CD14-positive monocyte (primary cell): ENCODE measurements around the gene CARNS1. TPM values are rescaled to one million over a fixed set of nuclear protein-coding genes. Genes with fewer than 3 reads are reported as not detected.

ENCODE experiments used
- DNase-seq, 3 donors: peaks; one replicate each; pipeline ENCODE4 v3.0.0-alpha.2; 2011 to 2022
- H2AFZ ChIP-seq: 2 replicates; pipeline ENCODE4 v1.6.0; 2012; ENCODE audit warnings: mild to moderate bottlenecking, low read depth, low read length, inconsistent platforms; ENCODE audit not compliant: insufficient read depth, poor library complexity, severe bottlenecking
- H3K27ac ChIP-seq, 2 donors: 1 replicate in 1 of 2; 2 replicates in 1 of 2; pipeline ENCODE4 v1.5.1; 2012 to 2013; ENCODE audit warnings: low read length in 2 of 2, control low read depth in 1 of 2, inconsistent platforms in 1 of 2, low read depth in 1 of 2, mild to moderate bottlenecking in 1 of 2
- H3K27me3 ChIP-seq, 2 donors: one replicate each; pipeline versions ENCODE4 v1.6.0 to v1.6.1; 2011 to 2013; ENCODE audit warnings: low read length in 2 of 2; ENCODE audit not compliant: control insufficient read depth in 2 of 2, insufficient read depth in 2 of 2
- H3K36me3 ChIP-seq, 2 donors: replicated peaks in 1 of 2; 1 replicate in 1 of 2; 2 replicates in 1 of 2; pipeline versions ENCODE4 v1.5.1 to v1.6.1; 2012 to 2013; ENCODE audit warnings: low read length in 2 of 2, control low read depth in 1 of 2, inconsistent platforms in 1 of 2, mild to moderate bottlenecking in 1 of 2; ENCODE audit not compliant: insufficient read depth in 2 of 2, control insufficient read depth in 1 of 2
- H3K4me1 ChIP-seq, 2 donors: 1 replicate in 1 of 2; 2 replicates in 1 of 2; pipeline versions ENCODE4 v1.5.1 to v1.6.1; 2012 to 2013; ENCODE audit warnings: low read length in 2 of 2, control low read depth in 1 of 2, inconsistent platforms in 1 of 2, mild to moderate bottlenecking in 1 of 2, moderate library complexity in 1 of 2; ENCODE audit not compliant: insufficient read depth in 2 of 2, control insufficient read depth in 1 of 2
- H3K4me2 ChIP-seq: replicated peaks from 2 replicates; pipeline ENCODE3; 2012; ENCODE audit warnings: low read length, moderate library complexity, mild to moderate bottlenecking; ENCODE audit not compliant: poor library complexity, severe bottlenecking; ENCODE audit errors: extremely low read depth
- H3K4me3 ChIP-seq, 3 experiments: fragments of 200-600 bp in 1 of 3; sonication (generic) in 1 of 3; replicated peaks in 1 of 3; 1 replicate in 2 of 3; 2 replicates in 1 of 3; pipeline ENCODE4 v1.5.1; 2011 to 2013; ENCODE audit warnings: low read length in 3 of 3, mild to moderate bottlenecking in 3 of 3, control low read depth in 2 of 3, low read depth in 2 of 3, inconsistent platforms in 1 of 3, moderate library complexity in 1 of 3
- H3K79me2 ChIP-seq: 2 replicates; pipeline ENCODE4 v1.6.0; 2012; ENCODE audit warnings: mild to moderate bottlenecking, control low read depth, inconsistent platforms, low read length, moderate library complexity; ENCODE audit not compliant: insufficient read depth
- H3K9ac ChIP-seq: 2 replicates; pipeline ENCODE4 v1.6.0; 2017; ENCODE audit warnings: low read length, mild to moderate bottlenecking; ENCODE audit not compliant: insufficient read depth, poor library complexity, severe bottlenecking
- H3K9me3 ChIP-seq, 2 donors: replicated peaks in 1 of 2; 1 replicate in 1 of 2; 2 replicates in 1 of 2; pipeline versions ENCODE4 v1.5.1 to v1.6.1; 2012 to 2013; ENCODE audit warnings: low read length in 2 of 2, control low read depth in 1 of 2; ENCODE audit not compliant: control insufficient read depth in 1 of 2, insufficient read depth in 1 of 2
- H4K20me1 ChIP-seq: 2 replicates; pipeline ENCODE4 v1.6.0; 2012; ENCODE audit warnings: mild to moderate bottlenecking, low read length, control low read depth, moderate library complexity; ENCODE audit not compliant: insufficient read depth
- H3K27ac Mint-ChIP-seq, 7 donors: one replicate each; pipeline ENCODE4 v1.8.0; 2020; ENCODE audit warnings: mild to moderate bottlenecking in 7 of 7, mixed read lengths in 7 of 7, moderate library complexity in 6 of 7, inconsistent platforms in 2 of 7
- H3K27me3 Mint-ChIP-seq, 3 donors: one replicate each; pipeline ENCODE4 v1.8.0; 2021 to 2022; ENCODE audit warnings: low read depth in 3 of 3, mild to moderate bottlenecking in 3 of 3, mixed read lengths in 3 of 3, moderate library complexity in 3 of 3, inconsistent platforms in 1 of 3
- H3K36me3 Mint-ChIP-seq, 2 donors: one replicate each; pipeline ENCODE4 v1.8.0; 2020; ENCODE audit warnings: mixed read lengths in 2 of 2, inconsistent platforms in 1 of 2, mild to moderate bottlenecking in 1 of 2
- H3K4me1 Mint-ChIP-seq: one replicate; pipeline ENCODE4 v1.8.0; 2020; ENCODE audit warnings: mild to moderate bottlenecking, mixed read lengths
- H3K4me3 Mint-ChIP-seq, 2 donors: one replicate each; pipeline ENCODE4 v1.8.0; 2020; ENCODE audit warnings: mild to moderate bottlenecking in 2 of 2, mixed read lengths in 2 of 2, moderate library complexity in 1 of 2
- H3K9me3 Mint-ChIP-seq, 7 donors: one replicate each; pipeline ENCODE4 v1.8.0; 2020 to 2022; ENCODE audit warnings: mixed read lengths in 7 of 7, mild to moderate bottlenecking in 6 of 7, moderate library complexity in 6 of 7, inconsistent platforms in 2 of 7
- WGBS: methylation state at CpG from one replicate; pipeline ENCODE4 v1.1.5; 2013; ENCODE audit warnings: missing lambda C conversion rate; ENCODE audit not compliant: insufficient coverage; 5-methylcytosine and 5-hydroxymethylcytosine counted together
- intact Hi-C, 2 donors: fragments of 100-400 bp; cut with micrococcal nuclease; formaldehyde crosslinking; loops; one replicate each; pipeline versions ENCODE4 v1.15.0 to v1.15.1; 2023
- polyA plus RNA-seq, 3 donors: library from polyadenylated mRNA; depleted of rRNA in 1 of 3; unstranded in 2 of 3; stranded (reverse) in 1 of 3; fragments of 300-500 nt in 2 of 3; fragments of >200 nt in 1 of 3; fragmentation: Illumina TruSeq in 2 of 3; gene quantifications; 1 replicate in 2 of 3; 2 replicates in 1 of 3; pipeline ENCODE4 v1.2.3, GENCODE V29; 2012 to 2021
- TF ChIP-seq, protein P1 (sequence below): fragments of 200-600 bp; IDR thresholded peaks from one replicate; pipeline ENCODE4 v1.8.0; 2022; ENCODE audit warnings: antibody characterized with exemption, mild to moderate bottlenecking

The CARNS1 gene
- polyA plus RNA-seq, 3 donors, result 0.09 TPM; not detected in 2

DNA sequence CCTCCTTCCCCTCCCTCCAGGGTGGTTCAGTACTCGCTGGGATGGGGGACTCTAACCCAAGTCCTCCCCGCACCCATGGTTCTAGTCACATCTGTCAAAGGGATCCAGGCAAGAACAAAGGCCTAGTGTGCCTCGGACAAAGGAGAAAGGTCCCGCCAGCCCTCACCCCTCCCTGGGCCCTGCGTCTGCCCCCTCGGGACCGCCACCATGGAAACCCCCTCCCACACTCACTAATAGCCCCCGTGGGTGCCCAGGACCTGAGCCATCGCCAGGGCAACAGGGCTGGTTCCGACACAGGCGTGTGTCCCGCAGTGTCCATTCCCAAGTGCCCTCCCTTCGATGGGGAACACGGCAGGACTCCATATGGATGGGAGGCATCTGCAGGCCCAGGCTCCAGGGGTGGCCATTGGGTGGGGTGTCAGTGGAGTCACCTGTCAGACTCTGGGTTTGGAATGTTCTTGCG, 5.1 kb upstream of the CARNS1 start:
- no peak overlapping the region for H3K4me3 ChIP-seq
- peaks cover 8% of the 10 kb centered on the region for H3K79me2 ChIP-seq
- no peak overlapping the region for H3K27ac Mint-ChIP-seq
- peaks cover 17 to 32% of the 10 kb centered on the region in 2 donors for H3K36me3 Mint-ChIP-seq
- no peak overlapping the region for H3K27ac ChIP-seq
- H3K9me3 Mint-ChIP-seq, result peaks cover 0 to 3% (median 2%) of the 10 kb centered on the region in 7 donors
- no peak for DNase-seq
- H3K4me3 Mint-ChIP-seq, result no peak overlapping the region
- peaks cover 25 to 45% (median 39%) of the 10 kb centered on the region in 3 donors for H3K27me3 Mint-ChIP-seq
- H3K27me3 ChIP-seq, result peaks cover 6 to 22% of the 10 kb centered on the region in 2 donors
- no peak overlapping the region for H3K4me2 ChIP-seq
- peaks cover 9 to 16% of the 10 kb centered on the region in 2 donors for H3K36me3 ChIP-seq
- H3K4me1 Mint-ChIP-seq, result peaks cover 49% of the 10 kb centered on the region
- H3K4me1 ChIP-seq, result peaks cover 44 to 54% of the 10 kb centered on the region in 2 donors
- intact Hi-C loops, result no loop called here
- TF ChIP-seq, protein P1, sequence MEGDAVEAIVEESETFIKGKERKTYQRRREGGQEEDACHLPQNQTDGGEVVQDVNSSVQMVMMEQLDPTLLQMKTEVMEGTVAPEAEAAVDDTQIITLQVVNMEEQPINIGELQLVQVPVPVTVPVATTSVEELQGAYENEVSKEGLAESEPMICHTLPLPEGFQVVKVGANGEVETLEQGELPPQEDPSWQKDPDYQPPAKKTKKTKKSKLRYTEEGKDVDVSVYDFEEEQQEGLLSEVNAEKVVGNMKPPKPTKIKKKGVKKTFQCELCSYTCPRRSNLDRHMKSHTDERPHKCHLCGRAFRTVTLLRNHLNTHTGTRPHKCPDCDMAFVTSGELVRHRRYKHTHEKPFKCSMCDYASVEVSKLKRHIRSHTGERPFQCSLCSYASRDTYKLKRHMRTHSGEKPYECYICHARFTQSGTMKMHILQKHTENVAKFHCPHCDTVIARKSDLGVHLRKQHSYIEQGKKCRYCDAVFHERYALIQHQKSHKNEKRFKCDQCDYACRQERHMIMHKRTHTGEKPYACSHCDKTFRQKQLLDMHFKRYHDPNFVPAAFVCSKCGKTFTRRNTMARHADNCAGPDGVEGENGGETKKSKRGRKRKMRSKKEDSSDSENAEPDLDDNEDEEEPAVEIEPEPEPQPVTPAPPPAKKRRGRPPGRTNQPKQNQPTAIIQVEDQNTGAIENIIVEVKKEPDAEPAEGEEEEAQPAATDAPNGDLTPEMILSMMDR, result no peak
- peaks cover 44% of the 10 kb centered on the region for H4K20me1 ChIP-seq
- no peaks in the 10 kb centered on the region for H3K9me3 ChIP-seq
- H2AFZ ChIP-seq, result no peak overlapping the region
- WGBS, result 86% methylated on average over 13 of the region's 15 CpGs
- H3K9ac ChIP-seq, result no peak overlapping the region

GRCh38 chr11:67410984-67411784, 4.3 kb upstream of the CARNS1 start:
- H3K36me3 ChIP-seq, result peaks cover 8 to 9% of the 10 kb centered on the region in 2 donors
- Mint-ChIP-seq H3K9me3 (peaks cover 0 to 6% (median 3%) of the 10 kb centered on the region in 7 donors), H3K27me3 (peaks cover 28 to 50% (median 44%) of the 10 kb centered on the region in 3 donors), H3K27ac (no peak overlapping the region), H3K36me3 (peaks cover 14 to 27% of the 10 kb centered on the region in 2 donors), H3K4me1 (peaks cover 45% of the 10 kb centered on the region), H3K4me3 (no peak overlapping the region)
- H3K27me3 ChIP-seq, result peaks cover 6 to 28% of the 10 kb centered on the region in 2 donors
- 88% methylated on average over 12 of the region's 17 CpGs for WGBS
- DNase-seq, result no peak
- H3K27ac ChIP-seq, result no peak overlapping the region
- H3K4me1 ChIP-seq, result peaks cover 37 to 51% of the 10 kb centered on the region in 2 donors
- no peak overlapping the region for H3K4me2 ChIP-seq
- H2AFZ ChIP-seq, result no peak overlapping the region
- H3K9me3 ChIP-seq, result no peaks in the 10 kb centered on the region
- H4K20me1 ChIP-seq, result peaks cover 39% of the 10 kb centered on the region
- no peak overlapping the region for H3K4me3 ChIP-seq
- TF ChIP-seq, protein P1, result no peak
- no peak overlapping the region for H3K9ac ChIP-seq
- intact Hi-C loops, result no loop called here
- H3K79me2 ChIP-seq, result peaks cover under 1% of the 10 kb centered on the region
